Bronchial epithelial cell (primary cell): ENCODE data around the gene SKI. TPM values are rescaled to one million over a fixed set of nuclear protein-coding genes. Genes with fewer than 3 reads are reported as not detected.
A peak's percentile ranks its signal among the peaks of the same experiment; 100 is the strongest.

Experiments
- DNase-seq: peaks from one replicate; pipeline ENCODE4 v3.0.0-alpha.2; 2010; ENCODE audit warnings: low read depth
- FAIRE-seq: peaks from 2 replicates; lab custom pipeline; 2011; peaks lifted over from hg19 to GRCh38; lab: Jason Lieb, UNC
- H3K27me3 ChIP-seq: 2 replicates; pipeline ENCODE4 v1.5.1; 2011; ENCODE audit warnings: low read length; ENCODE audit not compliant: control insufficient read depth, insufficient read depth
- H3K36me3 ChIP-seq: 2 replicates; pipeline ENCODE4 v1.5.1; 2011; ENCODE audit warnings: low read length; ENCODE audit not compliant: control insufficient read depth, insufficient read depth
- H3K4me3 ChIP-seq: 2 replicates; pipeline ENCODE4 v1.5.1; 2011; ENCODE audit warnings: mild to moderate bottlenecking, low read depth, low read length, control low read depth
- CTCF ChIP-seq: IDR thresholded peaks from 2 replicates; pipeline ENCODE4 v1.5.1; 2011; ENCODE audit warnings: mild to moderate bottlenecking, moderate library complexity, low read length, control low read depth, inconsistent platforms; ENCODE audit not compliant: insufficient read depth, severe bottlenecking
- total RNA-seq: library from RNA; depleted of rRNA; stranded (reverse); fragments of >200 nt; gene quantifications from 2 replicates; pipeline ENCODE4 v1.2.1, GENCODE V29; 2014

Gene SKI
- 8.4 and 9.2 TPM in 2 replicates for total RNA-seq

GRCh38 chr1:2228157-2228594 lies at the start of gene SKI:
TSS of gene SKI (plus strand) at chr1:2228319. CDS start at chr1:2228767, 448 bp downstream.
- DNase-seq = no peak
- no peak for FAIRE-seq
- H3K4me3 ChIP-seq = peak within 1 kb of the TSS; percentile 91
- no peak for TF ChIP-seq CTCF
- H3K27me3 ChIP-seq = no peaks in the 10 kb centered on the region
- H3K36me3 ChIP-seq = no peaks in the 10 kb centered on the region

GRCh38 chr1:2178875-2179274 lies 49.2 kb upstream of the SKI start:
- TF ChIP-seq CTCF = no peak
- Histone ChIP-seq H3K27me3 (no peaks in the 10 kb centered on the region), H3K4me3 (no peak overlapping the region), H3K36me3 (peaks cover 12% of the 10 kb centered on the region)
- FAIRE-seq = no peak
- DNase-seq = no peak

GRCh38 chr1:2179283-2180013 lies 48.7 kb upstream of the SKI start:
- no peak for TF ChIP-seq CTCF
- FAIRE-seq = peak; percentile 82
- Histone ChIP-seq H3K36me3 (peaks cover 12% of the 10 kb centered on the region), H3K27me3 (no peaks in the 10 kb centered on the region), H3K4me3 (no peak overlapping the region)
- no peak for DNase-seq

DNA sequence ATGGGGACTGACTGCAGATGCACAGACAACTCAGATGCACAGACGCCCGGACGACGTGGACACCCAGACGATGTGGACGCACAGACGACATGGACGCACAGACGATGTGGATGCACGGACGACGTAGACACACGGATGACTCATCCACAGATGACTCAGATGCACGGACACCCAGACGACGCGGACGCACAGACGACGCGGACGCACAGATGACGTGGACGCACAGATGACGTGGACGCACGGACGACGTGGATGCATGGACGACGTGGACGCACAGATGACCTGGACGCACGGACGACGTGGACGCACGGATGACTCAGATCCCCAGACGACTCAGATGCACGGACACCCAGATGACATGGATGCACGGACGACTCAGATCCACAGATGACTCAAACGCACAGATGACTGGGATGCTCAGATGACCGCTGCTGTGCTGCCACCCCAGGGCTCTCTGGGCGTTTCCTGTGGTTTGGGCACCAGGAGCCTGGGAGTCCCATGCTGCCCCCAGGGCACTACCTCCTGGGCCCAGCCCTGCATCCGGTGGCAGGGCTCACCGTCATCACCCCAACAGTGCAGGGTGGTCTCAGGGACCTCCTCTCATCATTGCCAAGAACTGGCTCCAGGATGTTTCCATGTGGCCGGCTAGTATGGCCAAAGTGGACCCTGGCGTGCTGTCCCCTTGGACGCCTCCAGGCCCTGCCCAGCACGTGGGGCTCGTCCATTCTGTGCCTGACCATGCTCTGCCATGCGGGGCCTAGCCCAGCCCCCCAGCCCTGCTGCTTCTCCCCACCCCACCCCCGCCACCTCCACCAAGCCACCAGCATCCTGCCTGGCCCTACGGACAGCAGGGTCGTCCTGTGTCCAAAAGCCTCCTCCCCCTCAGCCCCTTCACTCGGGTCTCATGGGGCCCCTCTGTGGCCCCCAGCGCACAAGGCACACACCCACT lies 47.5 kb upstream of the SKI start:
- Histone ChIP-seq H3K36me3 (peaks cover 12% of the 10 kb centered on the region), H3K27me3 (no peaks in the 10 kb centered on the region), H3K4me3 (no peak overlapping the region)
- no peak for TF ChIP-seq CTCF
- FAIRE-seq (peak; percentile 47), DNase-seq (peak; percentile 20)

GRCh38 chr1:2181271-2181670 lies 46.8 kb upstream of the SKI start:
- FAIRE-seq = no peak
- TF ChIP-seq CTCF = no peak
- H3K4me3 ChIP-seq = no peak overlapping the region
- no peaks in the 10 kb centered on the region for H3K27me3 ChIP-seq
- H3K36me3 ChIP-seq = peaks cover 11% of the 10 kb centered on the region
- DNase-seq = no peak
